GM21576 (cell line): ENCODE measurements around the gene BDH1.
"Not testable (repeated sequence)": the region's sequence is repeated elsewhere in the genome, so short reads cannot be mapped to it uniquely, and the experiment has no call there.

Experiments
- ATAC-seq: cut with Tn5 transposase; IDR thresholded peaks from one replicate; pipeline ENCODE4 v1.9.1; 2021; ENCODE audit warnings: mild to moderate bottlenecking, moderate library complexity; ENCODE audit not compliant: unreplicated experiment

Gene BDH1

GRCh38 chr3:197490098-197491058 lies 65.4 kb downstream of the BDH1 start:
- ATAC-seq = no peak

DNA sequence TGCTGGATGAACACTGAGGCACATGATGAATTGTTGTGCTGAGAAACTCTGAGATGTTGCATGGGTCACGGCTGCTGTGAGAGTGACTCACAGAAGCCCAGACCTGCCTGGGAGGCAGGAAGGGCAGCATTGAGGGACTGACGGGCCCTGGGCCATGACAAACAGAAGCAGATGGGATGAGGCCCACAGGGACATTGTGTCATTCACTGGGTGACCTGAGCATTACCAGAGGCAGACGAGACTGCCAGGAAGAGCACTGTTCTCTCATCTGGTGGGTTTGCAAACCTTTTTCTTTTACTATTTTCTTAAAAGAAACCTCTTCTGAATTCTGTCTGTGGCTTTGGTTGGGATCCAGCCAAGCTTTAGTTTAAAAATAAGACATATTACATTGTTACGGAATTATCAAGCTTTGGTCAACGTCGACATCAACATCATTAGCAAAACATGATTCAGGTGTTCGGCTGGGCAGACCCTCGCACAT lies 67.8 kb downstream of the BDH1 start:
- no peak for ATAC-seq

DNA sequence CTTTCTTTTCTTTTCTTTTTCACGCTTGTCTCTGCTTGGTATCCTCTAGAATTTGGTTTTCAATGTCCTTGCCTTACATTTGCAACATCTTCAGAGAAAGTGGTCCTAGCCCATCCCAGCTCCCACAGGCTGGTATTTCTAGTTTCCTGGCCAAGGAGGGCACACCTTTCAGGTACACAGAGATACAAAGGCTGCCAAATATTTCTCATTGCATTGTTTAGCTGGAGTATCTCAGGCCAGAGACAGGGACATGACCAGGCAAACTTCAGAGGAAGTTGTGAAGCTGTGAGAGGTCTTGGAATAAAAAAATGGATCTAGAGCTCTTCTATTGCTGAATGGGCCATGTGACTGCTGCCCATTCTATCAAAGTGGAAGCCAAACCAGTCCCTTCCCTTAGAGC lies 68.9 kb downstream of the BDH1 start:
- no peak for ATAC-seq

- no peak for ATAC-seq
These were observed 70.6 kb downstream of the BDH1 start for GRCh38 chr3:197485143-197485542.

DNA sequence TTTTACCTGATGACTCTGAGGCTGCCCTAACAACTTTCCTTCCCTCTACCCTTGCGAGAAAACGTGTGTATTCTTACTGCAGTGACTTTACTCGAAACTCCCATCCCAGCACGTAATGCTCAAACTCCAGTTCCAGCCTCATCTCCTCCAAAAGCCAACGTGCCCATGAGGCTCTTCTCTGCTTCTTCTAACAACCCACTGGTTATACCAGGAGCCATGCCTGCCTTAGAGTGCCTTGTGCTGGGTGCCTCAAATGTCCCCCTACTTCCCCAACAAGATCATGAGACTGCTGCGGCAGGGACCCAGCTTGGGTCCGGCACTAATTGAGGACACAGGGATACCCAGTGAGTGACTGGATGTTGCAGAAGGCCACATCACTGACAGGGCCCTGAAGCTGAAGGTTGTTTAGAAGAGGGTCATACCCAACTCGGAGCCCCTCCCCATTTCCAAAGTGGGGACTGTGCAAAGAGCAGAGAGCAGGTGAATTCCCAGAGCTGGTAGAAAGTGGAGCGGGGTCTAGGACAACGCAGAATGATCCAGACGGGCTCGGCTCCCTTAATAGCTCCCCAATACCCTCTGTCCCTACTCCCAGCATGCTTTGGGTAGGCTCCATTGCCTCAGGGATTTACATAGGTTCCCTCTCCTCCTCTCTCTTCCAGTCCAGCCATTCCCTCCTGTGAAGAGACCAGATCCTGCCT lies 71.4 kb downstream of the BDH1 start:
- no peak for ATAC-seq

DNA sequence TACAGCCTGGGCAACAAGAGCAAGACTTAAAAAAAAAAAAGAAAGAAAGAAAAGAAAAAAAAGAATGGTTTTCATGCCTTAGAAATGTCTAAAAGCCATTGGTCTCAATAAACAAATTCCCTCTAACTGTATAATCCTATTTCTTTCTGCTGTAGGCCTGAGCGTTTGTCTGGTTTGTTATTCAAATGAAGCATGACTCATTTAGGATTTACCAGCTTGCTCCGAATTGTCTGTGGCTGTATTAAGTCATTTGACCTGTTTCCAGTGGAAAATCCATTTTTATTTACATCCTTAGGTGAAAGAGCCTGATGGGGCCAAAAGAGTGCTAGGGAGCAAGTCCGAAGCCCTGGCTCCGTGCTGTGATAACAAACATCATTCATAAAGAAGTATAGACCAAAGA lies 73.8 kb downstream of the BDH1 start:
- no peak for ATAC-seq

- ATAC-seq = no peak
These were observed 75.4 kb downstream of the BDH1 start for GRCh38 chr3:197480320-197480719.

DNA sequence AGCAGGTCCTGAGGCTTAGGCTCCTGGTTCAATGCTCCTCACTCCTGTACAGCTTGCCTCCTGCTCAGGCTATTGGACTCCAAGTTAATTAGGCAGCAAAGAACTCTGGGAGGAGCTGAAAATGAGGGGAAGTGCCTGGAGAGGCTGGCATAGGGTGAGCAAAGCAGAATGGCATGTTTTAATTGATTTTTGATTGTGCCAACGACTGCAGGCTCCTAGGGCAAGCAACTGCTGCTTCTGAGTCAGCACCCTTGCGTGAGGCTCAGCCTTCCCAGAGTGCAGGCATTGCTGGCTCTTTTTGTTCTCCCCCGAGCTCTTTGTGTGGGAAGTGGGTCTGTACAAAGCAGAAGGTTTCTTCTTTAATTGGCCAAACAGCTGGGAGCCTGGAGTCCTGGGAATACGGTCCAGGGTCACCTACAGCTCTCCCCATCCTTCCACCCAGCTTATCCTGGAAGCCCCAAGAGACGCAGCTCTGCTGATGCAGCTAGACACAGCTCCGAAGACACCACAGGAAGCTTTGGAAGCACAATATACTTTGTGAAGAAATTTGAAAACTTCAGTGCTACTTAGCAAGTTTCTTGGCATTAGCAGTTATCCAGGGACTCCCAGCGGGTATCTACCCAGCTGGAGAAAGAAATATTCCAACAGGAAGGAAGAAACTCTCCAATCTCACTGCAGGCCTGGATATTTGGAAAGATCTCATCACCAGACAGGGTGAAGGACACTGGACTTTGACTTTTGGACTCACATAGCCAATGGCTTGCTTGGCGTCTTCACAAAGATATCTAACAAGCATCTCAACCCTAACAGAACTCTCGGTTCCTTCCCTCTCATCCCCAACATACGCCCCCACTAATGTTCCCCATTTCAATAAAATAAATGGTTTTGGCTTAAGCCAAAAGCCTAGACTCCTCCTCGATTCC lies 76.8 kb downstream of the BDH1 start:
- no peak for ATAC-seq

- not testable (repeated sequence) for ATAC-seq
These were observed 78.0 kb downstream of the BDH1 start for GRCh38 chr3:197477816-197478215.

- no peak for ATAC-seq
These were observed 79.7 kb downstream of the BDH1 start for GRCh38 chr3:197475997-197476525.

DNA sequence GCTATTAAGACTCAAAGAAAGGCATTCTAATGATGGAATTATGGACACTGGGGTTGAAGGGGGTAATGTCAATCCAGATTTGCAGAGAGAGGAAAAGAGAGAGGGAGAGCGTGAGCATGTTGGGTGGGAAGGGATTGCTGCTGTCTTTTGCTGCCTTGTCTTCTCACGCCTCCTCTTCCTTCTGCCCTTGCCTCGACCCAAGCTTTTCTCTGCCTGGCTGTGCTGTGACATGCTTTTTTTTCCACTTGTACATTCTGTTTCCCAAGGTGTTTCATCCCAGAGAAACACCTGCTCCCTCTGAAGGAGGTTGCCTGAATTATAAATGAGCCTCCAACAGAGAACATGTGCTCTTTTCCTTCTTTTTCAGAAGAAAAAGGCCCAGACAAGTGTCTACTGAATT lies 80.3 kb downstream of the BDH1 start:
- no peak for ATAC-seq

GRCh38 chr3:197472151-197472550 lies 83.6 kb downstream of the BDH1 start:
- ATAC-seq = no peak

DNA sequence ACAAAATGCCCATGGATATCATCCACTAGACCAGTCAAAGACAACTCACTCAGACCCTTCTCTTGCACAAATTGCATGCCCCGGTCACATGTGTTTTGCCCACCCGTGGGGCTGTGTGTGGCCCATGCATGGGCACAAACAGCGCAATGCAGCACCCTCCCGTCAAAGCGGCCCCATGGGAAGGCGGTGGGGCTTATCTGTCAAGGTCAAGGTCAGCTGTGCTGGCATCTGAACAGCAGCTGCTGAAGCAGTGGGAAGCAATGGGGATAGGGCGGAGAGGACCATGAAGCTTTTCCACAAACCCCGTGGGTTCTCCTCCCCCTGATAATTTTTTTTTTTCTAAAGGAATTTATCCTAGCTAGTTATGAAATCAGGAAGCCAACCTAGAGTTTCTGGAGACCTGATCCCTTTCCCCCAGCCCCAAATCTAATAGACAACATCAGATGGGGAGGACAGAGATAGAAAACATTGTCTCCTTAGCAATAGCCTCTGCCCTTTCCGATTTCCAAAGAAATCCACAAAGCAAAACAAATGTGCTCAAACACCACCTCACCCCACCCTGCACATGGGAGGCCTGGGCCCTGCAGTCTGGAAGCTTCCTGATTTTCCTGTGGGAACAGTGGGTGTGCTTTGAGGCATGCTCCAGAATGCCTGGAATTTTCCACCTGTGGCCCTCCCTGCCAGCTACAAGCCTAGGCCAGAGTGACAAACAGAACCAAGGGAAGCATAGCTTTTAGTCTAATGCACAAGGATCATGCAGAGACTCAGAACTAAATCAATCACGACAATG lies 84.4 kb downstream of the BDH1 start:
- no peak for ATAC-seq

DNA sequence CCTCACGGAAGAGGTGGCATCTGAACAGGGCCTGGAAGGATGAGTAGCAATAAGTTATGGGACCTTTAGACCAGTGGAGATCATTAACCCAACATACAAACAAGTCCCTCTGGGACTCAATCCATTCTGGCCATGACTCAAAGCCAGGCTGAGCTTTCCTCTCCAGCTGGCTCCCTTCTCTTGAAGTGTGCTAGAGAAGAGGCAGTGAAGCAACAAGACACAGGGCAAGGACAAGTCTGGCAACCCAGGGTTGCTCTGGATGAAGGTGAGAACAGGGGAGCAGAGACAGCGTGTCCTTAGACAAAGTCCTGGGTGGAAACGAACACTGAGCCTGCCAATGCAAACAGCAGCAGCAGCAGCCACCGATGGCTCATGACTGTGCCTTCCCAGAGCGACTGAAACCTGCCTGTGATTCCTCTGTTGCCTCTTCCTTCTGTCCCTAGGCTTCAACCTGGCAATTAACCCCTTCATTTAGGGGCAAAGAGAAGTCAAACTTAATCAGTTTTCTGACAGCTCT lies 86.8 kb downstream of the BDH1 start:
- no peak for ATAC-seq

DNA sequence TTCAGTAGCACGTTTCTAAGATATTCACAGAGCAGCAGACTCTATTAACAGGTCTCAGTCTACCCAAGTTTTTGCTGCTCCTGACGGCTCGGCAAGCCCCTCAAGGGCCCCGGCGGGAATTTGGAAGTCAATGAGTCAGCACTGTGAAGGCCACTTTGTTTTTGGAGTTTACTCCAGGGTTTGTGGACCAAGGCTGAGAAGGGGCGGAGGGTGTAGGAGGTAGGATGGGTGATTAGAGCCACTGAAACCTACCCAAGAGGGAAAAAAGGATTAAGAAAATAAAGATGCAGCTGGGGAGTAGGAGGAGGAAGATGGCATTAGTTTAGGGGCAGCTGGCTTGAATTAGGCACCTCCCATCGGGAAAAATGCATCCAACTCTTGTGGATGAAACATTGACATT lies 87.6 kb downstream of the BDH1 start:
- no peak for ATAC-seq

DNA sequence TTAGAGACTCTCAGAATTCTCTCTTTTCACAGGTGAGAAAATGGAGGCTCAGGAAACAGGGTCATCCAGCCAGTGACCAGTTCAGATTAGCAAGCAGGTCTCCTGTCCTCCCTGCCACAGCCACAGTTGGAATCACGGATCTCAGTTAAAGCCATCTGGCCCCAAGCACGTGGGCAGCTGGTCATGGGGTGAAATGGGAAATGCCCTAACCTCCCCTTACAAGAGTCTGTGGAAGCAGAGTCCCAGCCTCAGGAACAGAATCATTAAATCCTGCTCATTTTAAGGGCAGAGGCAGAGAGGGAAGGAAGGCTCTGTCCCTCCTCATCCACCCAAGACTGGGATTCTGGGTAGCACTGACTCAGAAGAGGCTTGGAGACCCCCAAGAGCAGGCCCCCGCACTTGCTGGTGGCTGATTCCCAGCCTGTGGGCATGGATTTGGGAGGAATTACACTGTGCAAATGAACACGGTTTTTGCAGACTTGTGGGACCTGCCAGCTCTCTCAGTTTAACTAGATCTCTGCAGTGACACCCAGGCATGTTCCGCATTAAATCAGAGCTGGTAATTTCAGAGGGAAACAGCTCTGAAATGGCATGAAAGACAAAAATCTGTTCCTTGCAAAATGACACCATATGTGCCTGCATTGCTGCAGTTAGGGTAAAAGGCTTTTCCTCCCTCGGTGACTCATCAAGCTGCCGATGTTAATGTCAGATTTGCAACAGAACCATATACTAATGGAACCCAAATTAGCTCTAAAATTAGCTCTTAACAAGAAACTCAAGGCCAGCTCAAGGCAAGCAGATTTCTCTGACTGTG lies 89.0 kb downstream of the BDH1 start:
- ATAC-seq = no peak

DNA sequence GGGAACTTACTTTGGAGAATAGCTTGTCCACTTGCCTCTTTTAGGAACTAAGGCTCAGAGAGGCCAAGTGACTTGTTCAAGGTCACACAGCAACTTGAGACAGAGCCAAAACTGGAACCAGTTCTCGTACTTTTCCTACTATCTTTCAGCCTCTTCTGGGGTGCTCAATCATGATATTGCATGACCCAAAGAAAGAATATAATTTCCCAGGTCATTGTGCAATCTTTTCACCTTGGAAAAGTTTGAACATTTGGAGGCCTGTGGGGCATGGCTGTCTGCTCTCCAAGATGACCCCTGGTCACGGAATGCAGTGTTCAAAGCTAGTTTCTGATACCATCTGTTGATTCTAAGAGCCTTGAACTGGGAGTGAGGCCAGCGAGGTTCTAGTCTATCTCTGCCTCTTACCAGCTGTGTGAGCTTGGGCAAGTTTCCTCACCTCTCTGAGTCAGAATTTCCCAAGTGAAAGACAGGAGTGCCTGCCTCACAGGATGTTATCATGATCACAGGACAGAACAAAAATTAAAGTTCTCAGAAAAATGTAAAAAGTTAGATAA lies 89.7 kb downstream of the BDH1 start:
- ATAC-seq = no peak

GRCh38 chr3:197465197-197465995 lies 90.4 kb downstream of the BDH1 start:
- ATAC-seq = no peak
